ENCODE results near the gene MDM4.
"Not testable (repeated sequence)": the region's sequence is repeated elsewhere in the genome, so short reads cannot be mapped to it uniquely, and the experiment has no call there.

MDM4 gene

GRCh38 chr1:204477036-204477740 is 39.0 kb upstream of the MDM4 start:
- H3K27ac ChIP-seq (ENCODE audit: low read depth, low read length), result no peak overlapping the region
- peaks cover 23% of the 10 kb centered on the region for H3K4me1 ChIP-seq (ENCODE audit: control insufficient read depth, insufficient read depth, low read length)
- no peaks in the 10 kb centered on the region for H3K9me3 ChIP-seq (ENCODE audit: control insufficient read depth, insufficient read depth, low read length)
- no peak overlapping the region for H3K9ac ChIP-seq (ENCODE audit: low read depth, low read length)
- no peak overlapping the region for H3K4me3 ChIP-seq (ENCODE audit: low read depth, low read length)
- H3K36me3 ChIP-seq (ENCODE audit: control insufficient read depth, insufficient read depth, low read length), result no peaks in the 10 kb centered on the region
- no peaks in the 10 kb centered on the region for H3K27me3 ChIP-seq (ENCODE audit: control insufficient read depth, insufficient read depth, low read length)

GRCh38 chr1:204478172-204478899 is 37.9 kb upstream of the MDM4 start:
- H3K36me3 ChIP-seq (ENCODE audit: control insufficient read depth, insufficient read depth, low read length), result no peaks in the 10 kb centered on the region
- H3K4me3 ChIP-seq (ENCODE audit: low read depth, low read length), result no peak overlapping the region
- H3K4me1 ChIP-seq (ENCODE audit: control insufficient read depth, insufficient read depth, low read length), result peaks cover 22% of the 10 kb centered on the region
- no peaks in the 10 kb centered on the region for H3K9me3 ChIP-seq (ENCODE audit: control insufficient read depth, insufficient read depth, low read length)
- no peak overlapping the region for H3K9ac ChIP-seq (ENCODE audit: low read depth, low read length)
- no peaks in the 10 kb centered on the region for H3K27me3 ChIP-seq (ENCODE audit: control insufficient read depth, insufficient read depth, low read length)
- no peak overlapping the region for H3K27ac ChIP-seq (ENCODE audit: low read depth, low read length)

- Histone ChIP-seq H3K9me3 (ENCODE audit: control insufficient read depth, insufficient read depth, low read length) (no peaks in the 10 kb centered on the region), H3K4me1 (ENCODE audit: control insufficient read depth, insufficient read depth, low read length) (peaks cover 20% of the 10 kb centered on the region), H3K9ac (ENCODE audit: low read depth, low read length) (no peak overlapping the region), H3K36me3 (ENCODE audit: control insufficient read depth, insufficient read depth, low read length) (no peaks in the 10 kb centered on the region), H3K27ac (ENCODE audit: low read depth, low read length) (no peak overlapping the region), H3K4me3 (ENCODE audit: low read depth, low read length) (no peak overlapping the region), H3K27me3 (ENCODE audit: control insufficient read depth, insufficient read depth, low read length) (no peaks in the 10 kb centered on the region)
Observed at GRCh38 chr1:204478921-204479320, 37.3 kb upstream of the MDM4 start.

GRCh38 chr1:204479387-204480136 is 36.6 kb upstream of the MDM4 start:
- no peaks in the 10 kb centered on the region for H3K36me3 ChIP-seq (ENCODE audit: control insufficient read depth, insufficient read depth, low read length)
- H3K9ac ChIP-seq (ENCODE audit: low read depth, low read length), result no peak overlapping the region
- H3K9me3 ChIP-seq (ENCODE audit: control insufficient read depth, insufficient read depth, low read length), result no peaks in the 10 kb centered on the region
- no peak overlapping the region for H3K4me3 ChIP-seq (ENCODE audit: low read depth, low read length)
- H3K27ac ChIP-seq (ENCODE audit: low read depth, low read length), result no peak overlapping the region
- peaks cover 20% of the 10 kb centered on the region for H3K4me1 ChIP-seq (ENCODE audit: control insufficient read depth, insufficient read depth, low read length)
- no peaks in the 10 kb centered on the region for H3K27me3 ChIP-seq (ENCODE audit: control insufficient read depth, insufficient read depth, low read length)

- no peaks in the 10 kb centered on the region for H3K27me3 ChIP-seq (ENCODE audit: control insufficient read depth, insufficient read depth, low read length)
- H3K36me3 ChIP-seq (ENCODE audit: control insufficient read depth, insufficient read depth, low read length), result no peaks in the 10 kb centered on the region
- no peak overlapping the region for H3K4me3 ChIP-seq (ENCODE audit: low read depth, low read length)
- H3K27ac ChIP-seq (ENCODE audit: low read depth, low read length), result no peak overlapping the region
- peaks cover 20% of the 10 kb centered on the region for H3K4me1 ChIP-seq (ENCODE audit: control insufficient read depth, insufficient read depth, low read length)
- no peaks in the 10 kb centered on the region for H3K9me3 ChIP-seq (ENCODE audit: control insufficient read depth, insufficient read depth, low read length)
- H3K9ac ChIP-seq (ENCODE audit: low read depth, low read length), result no peak overlapping the region
Observed at GRCh38 chr1:204480515-204480914, 35.7 kb upstream of the MDM4 start.

- Histone ChIP-seq H3K9me3 (ENCODE audit: control insufficient read depth, insufficient read depth, low read length) (no peaks in the 10 kb centered on the region), H3K4me1 (ENCODE audit: control insufficient read depth, insufficient read depth, low read length) (peaks cover 20% of the 10 kb centered on the region), H3K36me3 (ENCODE audit: control insufficient read depth, insufficient read depth, low read length) (no peaks in the 10 kb centered on the region), H3K4me3 (ENCODE audit: low read depth, low read length) (no peak overlapping the region), H3K27me3 (ENCODE audit: control insufficient read depth, insufficient read depth, low read length) (no peaks in the 10 kb centered on the region), H3K27ac (ENCODE audit: low read depth, low read length) (no peak overlapping the region), H3K9ac (ENCODE audit: low read depth, low read length) (no peak overlapping the region)
Observed at GRCh38 chr1:204483791-204484190, 32.4 kb upstream of the MDM4 start.

GRCh38 chr1:204486513-204487255 is 29.5 kb upstream of the MDM4 start:
- H3K4me3 ChIP-seq (ENCODE audit: low read depth, low read length); H3K27me3 ChIP-seq (ENCODE audit: control insufficient read depth, insufficient read depth, low read length); H3K9ac ChIP-seq (ENCODE audit: low read depth, low read length); H3K9me3 ChIP-seq (ENCODE audit: control insufficient read depth, insufficient read depth, low read length); H3K27ac ChIP-seq (ENCODE audit: low read depth, low read length); H3K4me1 ChIP-seq (ENCODE audit: control insufficient read depth, insufficient read depth, low read length); H3K36me3 ChIP-seq (ENCODE audit: control insufficient read depth, insufficient read depth, low read length): not testable (repeated sequence)

GRCh38 chr1:204487256-204487615 is 29.0 kb upstream of the MDM4 start:
- H3K36me3 ChIP-seq (ENCODE audit: control insufficient read depth, insufficient read depth, low read length), result no peaks in the 10 kb centered on the region
- peaks cover 4% of the 10 kb centered on the region for H3K4me1 ChIP-seq (ENCODE audit: control insufficient read depth, insufficient read depth, low read length)
- H3K27ac ChIP-seq (ENCODE audit: low read depth, low read length), result no peak overlapping the region

GRCh38 chr1:204491655-204492054 is 24.6 kb upstream of the MDM4 start:
- H3K4me3 ChIP-seq (ENCODE audit: low read depth, low read length), result no peak overlapping the region
- no peak overlapping the region for H3K27ac ChIP-seq (ENCODE audit: low read depth, low read length)
- no peak overlapping the region for H3K9ac ChIP-seq (ENCODE audit: low read depth, low read length)
- H3K9me3 ChIP-seq (ENCODE audit: control insufficient read depth, insufficient read depth, low read length), result no peaks in the 10 kb centered on the region
- H3K4me1 ChIP-seq (ENCODE audit: control insufficient read depth, insufficient read depth, low read length), result peaks cover 13% of the 10 kb centered on the region
- H3K27me3 ChIP-seq (ENCODE audit: control insufficient read depth, insufficient read depth, low read length), result no peaks in the 10 kb centered on the region; the same call in 1 of the 2 replicates
- H3K36me3 ChIP-seq (ENCODE audit: control insufficient read depth, insufficient read depth, low read length), result no peaks in the 10 kb centered on the region

More at GRCh38 chr1:204487256-204487615, 29.0 kb upstream of the MDM4 start:
- no peak overlapping the region for H3K9ac ChIP-seq (ENCODE audit: low read depth, low read length)
- no peaks in the 10 kb centered on the region for H3K9me3 ChIP-seq (ENCODE audit: control insufficient read depth, insufficient read depth, low read length)
- H3K27me3 ChIP-seq (ENCODE audit: control insufficient read depth, insufficient read depth, low read length), result no peaks in the 10 kb centered on the region
- H3K4me3 ChIP-seq (ENCODE audit: low read depth, low read length), result no peak overlapping the region

- Histone ChIP-seq H3K27me3 (ENCODE audit: control insufficient read depth, insufficient read depth, low read length) (no peaks in the 10 kb centered on the region; the same call in 1 of the 2 replicates), H3K9ac (ENCODE audit: low read depth, low read length) (peak overlapping the region; percentile 90), H3K36me3 (ENCODE audit: control insufficient read depth, insufficient read depth, low read length) (no peaks in the 10 kb centered on the region), H3K4me3 (ENCODE audit: low read depth, low read length) (peak overlapping the region; percentile 83), H3K4me1 (ENCODE audit: control insufficient read depth, insufficient read depth, low read length) (peaks cover 13% of the 10 kb centered on the region), H3K27ac (ENCODE audit: low read depth, low read length) (peak overlapping the region; percentile 72), H3K9me3 (ENCODE audit: control insufficient read depth, insufficient read depth, low read length) (no peaks in the 10 kb centered on the region)
Observed at GRCh38 chr1:204493145-204493983, 22.8 kb upstream of the MDM4 start.

All from HUES48 (cell line).